ENCODE results near the gene LRRN4.

The LRRN4 gene

DNA sequence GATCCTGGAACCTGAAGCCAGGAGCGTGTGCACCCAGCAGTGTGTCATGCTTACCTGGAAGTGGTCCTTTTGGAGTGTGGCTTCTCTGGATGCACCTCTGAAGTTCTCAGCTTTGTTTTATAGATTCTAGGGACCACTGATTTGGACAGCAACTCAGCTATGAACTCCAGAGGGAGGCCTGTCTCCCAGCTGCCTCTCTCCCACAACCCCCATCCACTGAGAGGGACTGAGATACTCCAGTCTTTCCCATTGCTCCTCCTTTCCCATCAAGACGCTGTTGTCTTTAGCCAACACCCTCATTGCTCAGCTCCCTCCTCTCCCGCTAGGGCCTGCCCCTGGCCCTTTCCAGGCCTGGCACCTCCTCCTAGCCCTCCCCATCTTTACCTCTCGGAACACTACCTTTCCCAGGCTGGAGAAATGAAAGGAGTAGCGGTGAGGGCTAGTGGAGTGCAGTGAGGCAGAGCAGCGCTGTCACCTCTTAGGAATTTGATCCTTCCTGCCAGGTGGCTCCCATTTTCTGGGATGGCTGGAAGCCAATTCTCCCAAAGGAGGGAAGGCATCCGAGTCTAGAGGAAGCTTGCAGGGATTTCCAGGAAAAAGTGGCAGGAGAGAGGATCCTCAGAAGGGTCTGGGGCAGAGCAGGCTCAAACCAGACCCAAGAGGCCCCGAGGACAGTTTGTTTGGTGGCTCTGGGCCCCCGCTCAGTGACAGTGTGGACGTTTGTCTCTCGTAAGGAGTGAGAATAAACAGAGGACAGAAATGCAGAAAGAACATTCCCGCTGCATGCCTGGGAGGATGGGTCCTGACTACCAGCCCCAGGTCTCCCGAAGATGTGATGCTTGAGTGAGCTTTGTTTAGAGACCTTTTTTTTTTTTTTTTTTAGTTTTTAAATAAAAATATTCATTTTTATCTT is at the start of gene LRRN4:
TSS of gene LRRN4 (minus strand) at position 285 of the 913 bp plus-strand sequence. CDS start 1,261 bp downstream, outside the sequence.
- ChIA-PET CTCF (no interaction called here), POLR2A (interaction anchor here (0.6 kb wide), 1 partner anchor 21 kb away, joined by 3 read pairs; no protein-coding TSS in a partner anchor)
- TF ChIP-seq ARNT (IDR thresholded peaks at IDR 0.05) (no peak), SUZ12 (IDR thresholded peaks at IDR 0.05) (no peak), CTBP1 (IDR thresholded peaks at IDR 0.05; ENCODE audit: borderline replicate concordance) (no peak), SP1 (IDR thresholded peaks at IDR 0.05) (no peak), ZNF384 (IDR thresholded peaks at IDR 0.05) (no peak), LEF1 (IDR thresholded peaks at IDR 0.05; ENCODE audit: borderline replicate concordance) (no peak), FOXK2 (IDR thresholded peaks at IDR 0.05) (no peak), ELF4 (IDR thresholded peaks at IDR 0.05) (no peak), NFRKB (IDR thresholded peaks at IDR 0.05) (no peak), FOXM1 (IDR thresholded peaks at IDR 0.05; ENCODE audit: borderline replicate concordance) (no peak), TARDBP (IDR thresholded peaks at IDR 0.05) (no peak)
- TF ChIP-seq, protein P1, sequence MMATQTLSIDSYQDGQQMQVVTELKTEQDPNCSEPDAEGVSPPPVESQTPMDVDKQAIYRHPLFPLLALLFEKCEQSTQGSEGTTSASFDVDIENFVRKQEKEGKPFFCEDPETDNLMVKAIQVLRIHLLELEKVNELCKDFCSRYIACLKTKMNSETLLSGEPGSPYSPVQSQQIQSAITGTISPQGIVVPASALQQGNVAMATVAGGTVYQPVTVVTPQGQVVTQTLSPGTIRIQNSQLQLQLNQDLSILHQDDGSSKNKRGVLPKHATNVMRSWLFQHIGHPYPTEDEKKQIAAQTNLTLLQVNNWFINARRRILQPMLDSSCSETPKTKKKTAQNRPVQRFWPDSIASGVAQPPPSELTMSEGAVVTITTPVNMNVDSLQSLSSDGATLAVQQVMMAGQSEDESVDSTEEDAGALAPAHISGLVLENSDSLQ (IDR thresholded peaks at IDR 0.05): no peak
- no peak for DNase-seq (ENCODE audit: extremely low spot score)

DNA sequence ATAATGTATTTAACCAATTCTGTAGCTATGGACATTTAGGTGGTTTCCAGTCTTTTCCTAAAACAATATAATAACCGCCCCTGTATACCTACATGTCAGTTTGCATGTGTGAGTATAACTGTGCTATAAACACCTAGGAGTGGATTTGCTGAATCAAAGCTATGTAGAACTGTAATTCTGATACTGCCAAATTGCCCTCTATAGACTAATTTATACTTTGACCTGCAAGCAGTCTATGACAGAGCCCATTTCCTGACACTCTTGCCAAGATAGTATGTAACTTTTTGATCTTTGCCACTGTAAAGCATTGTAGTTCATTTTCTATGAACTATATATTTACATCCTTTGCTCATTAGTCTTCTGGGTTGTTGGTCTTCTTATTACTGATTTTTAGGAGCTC is 49.4 kb upstream of the LRRN4 start:
- no peak for DNase-seq (ENCODE audit: extremely low spot score)
- CTCF ChIA-PET: no interaction called here
- POLR2A ChIA-PET: no interaction called here
- TF ChIP-seq ZNF384 (IDR thresholded peaks at IDR 0.05) (no peak), LEF1 (IDR thresholded peaks at IDR 0.05; ENCODE audit: borderline replicate concordance) (no peak), L3MBTL2 (conservative IDR thresholded peaks at IDR 0.05) (no peak), CTBP1 (IDR thresholded peaks at IDR 0.05; ENCODE audit: borderline replicate concordance) (no peak), FOXM1 (IDR thresholded peaks at IDR 0.05; ENCODE audit: borderline replicate concordance) (no peak), ARNT (IDR thresholded peaks at IDR 0.05) (no peak), TARDBP (IDR thresholded peaks at IDR 0.05) (no peak), ELF4 (IDR thresholded peaks at IDR 0.05) (no peak)

DNA sequence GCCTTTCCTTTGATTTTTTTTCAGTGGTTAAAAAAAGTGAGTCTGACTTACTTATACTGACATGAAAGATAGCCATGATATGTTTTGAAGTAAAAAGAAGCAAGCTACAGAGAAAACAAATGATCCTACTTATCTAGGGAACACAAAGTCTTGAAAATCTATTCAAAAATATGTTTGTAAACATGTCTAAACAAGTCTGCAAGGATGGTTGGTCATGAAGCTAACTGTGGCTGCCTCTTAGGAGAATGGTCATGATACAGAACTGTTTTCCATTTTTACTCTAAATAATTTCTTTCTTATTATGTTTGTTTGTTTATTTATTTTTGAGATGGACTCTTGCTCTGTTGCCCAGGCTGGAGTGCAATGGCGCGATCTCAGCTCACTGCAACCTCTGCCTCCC is 47.5 kb upstream of the LRRN4 start:
- ChIA-PET POLR2A (no interaction called here), CTCF (interaction anchor here (0.6 kb wide), 1 partner anchor 15 kb away, joined by 3 read pairs; no protein-coding TSS in a partner anchor)
- no peak for DNase-seq (ENCODE audit: extremely low spot score)
- TF ChIP-seq SUZ12 (IDR thresholded peaks at IDR 0.05): no peak
- TF ChIP-seq ARNT (IDR thresholded peaks at IDR 0.05): no peak
- no peak for TF ChIP-seq CTBP1 (IDR thresholded peaks at IDR 0.05; ENCODE audit: borderline replicate concordance)
- TF ChIP-seq NFRKB (IDR thresholded peaks at IDR 0.05): no peak
- TF ChIP-seq ZNF384 (IDR thresholded peaks at IDR 0.05): no peak
- no peak for TF ChIP-seq HDGF (IDR thresholded peaks at IDR 0.05; ENCODE audit: borderline replicate concordance)
- TF ChIP-seq FOXK2 (IDR thresholded peaks at IDR 0.05): no peak
- no peak for TF ChIP-seq LEF1 (IDR thresholded peaks at IDR 0.05; ENCODE audit: borderline replicate concordance)
- TF ChIP-seq SP1 (IDR thresholded peaks at IDR 0.05): no peak
- no peak for TF ChIP-seq FOXA1 (IDR thresholded peaks at IDR 0.05)
- TF ChIP-seq TARDBP (IDR thresholded peaks at IDR 0.05): no peak
- TF ChIP-seq, protein P1 (IDR thresholded peaks at IDR 0.05): no peak
- no peak for TF ChIP-seq FOXM1 (IDR thresholded peaks at IDR 0.05; ENCODE audit: borderline replicate concordance)

DNA sequence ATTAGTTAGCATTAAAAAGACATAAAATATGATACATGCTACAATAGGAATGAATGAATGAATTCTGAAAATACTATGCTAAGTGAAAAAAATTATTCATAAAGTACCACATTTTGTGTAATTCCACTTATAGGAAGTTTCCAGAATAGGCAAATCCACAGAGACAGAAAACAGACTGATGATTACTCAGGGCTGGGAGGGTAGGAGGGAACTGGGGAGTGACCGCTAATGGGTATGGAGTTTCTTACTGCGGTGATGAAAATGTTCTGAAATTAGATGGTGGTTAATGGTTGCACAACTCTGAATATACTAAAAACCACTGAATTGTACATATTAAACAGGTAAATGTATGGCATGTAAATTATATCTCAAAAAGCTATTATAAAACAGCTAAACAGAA is 46.4 kb upstream of the LRRN4 start:
- ChIA-PET POLR2A (no interaction called here), CTCF (interaction anchor here (0.6 kb wide), 1 partner anchor 572 kb away, joined by 3 read pairs; no protein-coding TSS in a partner anchor)
- no peak for DNase-seq (ENCODE audit: extremely low spot score)
- TF ChIP-seq ELF4 (IDR thresholded peaks at IDR 0.05) (no peak), CTBP1 (IDR thresholded peaks at IDR 0.05; ENCODE audit: borderline replicate concordance) (no peak), ZNF384 (IDR thresholded peaks at IDR 0.05) (no peak), BHLHE40 (IDR thresholded peaks at IDR 0.05; ENCODE audit: borderline replicate concordance) (no peak), ARNT (IDR thresholded peaks at IDR 0.05) (no peak), TARDBP (IDR thresholded peaks at IDR 0.05) (no peak), FOXM1 (IDR thresholded peaks at IDR 0.05; ENCODE audit: borderline replicate concordance) (no peak)
- TF ChIP-seq, protein P1 (IDR thresholded peaks at IDR 0.05): no peak

DNA sequence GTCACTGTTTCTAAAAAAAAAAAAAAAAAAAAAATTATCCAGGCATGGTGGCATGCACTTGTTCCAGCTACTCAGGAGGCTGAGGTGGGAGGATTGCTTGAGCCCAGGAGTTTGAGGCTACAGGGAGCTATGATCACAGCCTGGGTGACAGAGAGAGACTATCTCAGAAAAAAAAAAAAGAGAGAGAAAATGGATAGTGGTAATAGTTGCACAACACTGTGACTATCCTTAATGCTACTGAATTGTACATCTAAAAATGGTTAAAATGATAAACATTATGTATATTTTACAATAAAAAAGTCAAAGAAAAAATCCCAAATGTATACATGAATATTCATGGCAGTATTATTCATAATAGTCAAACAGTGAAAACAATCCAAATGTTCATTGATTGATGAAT is 46.0 kb upstream of the LRRN4 start:
- POLR2A ChIA-PET: no interaction called here

More for the DNA sequence above, 46.0 kb upstream of the LRRN4 start:
- TF ChIP-seq LEF1 (IDR thresholded peaks at IDR 0.05; ENCODE audit: borderline replicate concordance) (no peak), ZNF384 (IDR thresholded peaks at IDR 0.05) (no peak), BHLHE40 (IDR thresholded peaks at IDR 0.05; ENCODE audit: borderline replicate concordance) (no peak), SUZ12 (IDR thresholded peaks at IDR 0.05) (no peak), SP1 (IDR thresholded peaks at IDR 0.05) (no peak), NFRKB (IDR thresholded peaks at IDR 0.05) (no peak), FOXA1 (IDR thresholded peaks at IDR 0.05) (no peak), FOXM1 (IDR thresholded peaks at IDR 0.05; ENCODE audit: borderline replicate concordance) (no peak), ELF4 (IDR thresholded peaks at IDR 0.05) (no peak), ARNT (IDR thresholded peaks at IDR 0.05) (no peak), HDGF (IDR thresholded peaks at IDR 0.05; ENCODE audit: borderline replicate concordance) (no peak), L3MBTL2 (conservative IDR thresholded peaks at IDR 0.05) (no peak), TARDBP (IDR thresholded peaks at IDR 0.05) (no peak), FOXK2 (IDR thresholded peaks at IDR 0.05) (no peak), CTBP1 (IDR thresholded peaks at IDR 0.05; ENCODE audit: borderline replicate concordance) (no peak)
- TF ChIP-seq, protein P1 (IDR thresholded peaks at IDR 0.05): no peak
- no peak for DNase-seq (ENCODE audit: extremely low spot score)
- CTCF ChIA-PET: interaction anchor here (0.6 kb wide), 1 partner anchor 572 kb away, joined by 3 read pairs; no protein-coding TSS in a partner anchor

All from HEK293T (cell line).